Neutrophil (primary cell): Measurements from ENCODE around the gene KIF6.

Experiments used
- H3K27ac ChIP-seq: fragments of 200-600 bp; sonication (generic); 2 replicates; pipeline ENCODE4 v1.5.1; 2016; ENCODE audit warnings: mild to moderate bottlenecking, moderate library complexity
- H3K27me3 ChIP-seq: fragments of 200-600 bp; sonication (generic); 2 replicates; pipeline ENCODE4 v1.6.0; 2016; ENCODE audit warnings: mild to moderate bottlenecking
- H3K36me3 ChIP-seq: fragments of 200-600 bp; sonication (generic); 2 replicates; pipeline ENCODE4 v1.5.1; 2017
- H3K4me1 ChIP-seq, 2 experiments: fragments of 200-600 bp in 1 of 2; sonication (generic) in 1 of 2; 1 replicate in 1 of 2; 2 replicates in 1 of 2; pipeline versions ENCODE4 v1.5.1 to v1.6.1; 2013 to 2016; ENCODE audit warnings: low read depth in 1 of 2, low read length in 1 of 2, mild to moderate bottlenecking in 1 of 2, moderate library complexity in 1 of 2; ENCODE audit not compliant: control insufficient read depth in 1 of 2, insufficient read depth in 1 of 2
- H3K4me3 ChIP-seq, 2 experiments: fragments of 200-600 bp in 1 of 2; sonication (generic) in 1 of 2; 1 replicate in 1 of 2; 2 replicates in 1 of 2; pipeline ENCODE4 v1.5.1; 2013 to 2016; ENCODE audit warnings: low read depth in 1 of 2, low read length in 1 of 2, mild to moderate bottlenecking in 1 of 2, moderate library complexity in 1 of 2
- H3K9me3 ChIP-seq: fragments of 200-600 bp; sonication (generic); 2 replicates; pipeline ENCODE4 v1.5.1; 2016
- TF ChIP-seq, protein P1 (sequence below): fragments of 200-600 bp; sonication (generic); IDR thresholded peaks from 2 replicates; pipeline ENCODE4 v1.5.1; 2016; ENCODE audit warnings: antibody characterized with exemption

Gene KIF6

DNA sequence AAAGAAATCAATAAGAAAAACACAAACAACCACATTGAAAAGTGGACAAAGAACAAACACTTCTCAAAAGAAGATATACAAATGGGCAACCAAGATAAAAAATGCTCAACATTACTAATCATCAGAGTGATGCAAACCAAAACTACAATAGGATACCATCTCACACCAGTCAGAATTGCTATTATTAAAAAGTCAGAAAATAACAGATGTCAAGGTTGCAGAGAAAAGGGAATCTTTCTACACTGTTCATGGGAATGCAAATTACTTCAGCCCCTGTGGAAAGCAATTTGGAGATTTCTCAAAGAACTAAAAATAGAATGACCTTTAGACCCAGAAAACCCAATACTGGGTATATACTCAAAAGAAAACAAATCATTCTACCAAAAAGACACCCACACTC lies 29.8 kb downstream of the KIF6 start:
- no peak overlapping the region for H3K4me3 ChIP-seq
- H3K4me1 ChIP-seq, result no peaks in the 10 kb centered on the region
- no peaks in the 10 kb centered on the region for H3K9me3 ChIP-seq
- TF ChIP-seq, protein P1, sequence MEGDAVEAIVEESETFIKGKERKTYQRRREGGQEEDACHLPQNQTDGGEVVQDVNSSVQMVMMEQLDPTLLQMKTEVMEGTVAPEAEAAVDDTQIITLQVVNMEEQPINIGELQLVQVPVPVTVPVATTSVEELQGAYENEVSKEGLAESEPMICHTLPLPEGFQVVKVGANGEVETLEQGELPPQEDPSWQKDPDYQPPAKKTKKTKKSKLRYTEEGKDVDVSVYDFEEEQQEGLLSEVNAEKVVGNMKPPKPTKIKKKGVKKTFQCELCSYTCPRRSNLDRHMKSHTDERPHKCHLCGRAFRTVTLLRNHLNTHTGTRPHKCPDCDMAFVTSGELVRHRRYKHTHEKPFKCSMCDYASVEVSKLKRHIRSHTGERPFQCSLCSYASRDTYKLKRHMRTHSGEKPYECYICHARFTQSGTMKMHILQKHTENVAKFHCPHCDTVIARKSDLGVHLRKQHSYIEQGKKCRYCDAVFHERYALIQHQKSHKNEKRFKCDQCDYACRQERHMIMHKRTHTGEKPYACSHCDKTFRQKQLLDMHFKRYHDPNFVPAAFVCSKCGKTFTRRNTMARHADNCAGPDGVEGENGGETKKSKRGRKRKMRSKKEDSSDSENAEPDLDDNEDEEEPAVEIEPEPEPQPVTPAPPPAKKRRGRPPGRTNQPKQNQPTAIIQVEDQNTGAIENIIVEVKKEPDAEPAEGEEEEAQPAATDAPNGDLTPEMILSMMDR, result no peak
- H3K27ac ChIP-seq, result no peak overlapping the region
- H3K36me3 ChIP-seq, result no peaks in the 10 kb centered on the region
- H3K27me3 ChIP-seq, result peaks cover 16% of the 10 kb centered on the region

DNA sequence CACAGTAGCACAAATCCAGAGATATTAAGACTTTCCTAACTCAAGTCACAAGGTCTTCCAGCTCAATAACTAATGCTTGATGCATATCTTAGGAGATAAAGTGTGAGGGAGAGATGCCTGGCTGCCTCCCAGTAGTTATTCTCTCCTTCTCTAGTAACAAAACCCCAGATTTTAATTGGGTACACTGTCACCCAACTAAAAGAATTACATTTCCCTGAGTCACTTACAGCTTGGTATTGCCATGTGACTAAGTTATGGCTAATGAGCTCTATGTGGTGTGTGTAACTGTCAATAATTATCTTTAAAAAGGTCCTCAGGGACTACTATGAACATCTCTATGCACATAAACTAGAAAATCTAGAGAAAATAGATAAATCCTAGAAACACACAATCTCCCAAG lies 32.0 kb downstream of the KIF6 start:
- H3K27ac ChIP-seq, result no peak overlapping the region
- no peaks in the 10 kb centered on the region for H3K9me3 ChIP-seq
- H3K27me3 ChIP-seq, result peaks cover 22% of the 10 kb centered on the region
- TF ChIP-seq, protein P1, result no peak
- H3K4me3 ChIP-seq, result no peak overlapping the region
- no peaks in the 10 kb centered on the region for H3K36me3 ChIP-seq
- H3K4me1 ChIP-seq, result peaks cover 4 to 7% of the 10 kb centered on the region in 2 experiments

DNA sequence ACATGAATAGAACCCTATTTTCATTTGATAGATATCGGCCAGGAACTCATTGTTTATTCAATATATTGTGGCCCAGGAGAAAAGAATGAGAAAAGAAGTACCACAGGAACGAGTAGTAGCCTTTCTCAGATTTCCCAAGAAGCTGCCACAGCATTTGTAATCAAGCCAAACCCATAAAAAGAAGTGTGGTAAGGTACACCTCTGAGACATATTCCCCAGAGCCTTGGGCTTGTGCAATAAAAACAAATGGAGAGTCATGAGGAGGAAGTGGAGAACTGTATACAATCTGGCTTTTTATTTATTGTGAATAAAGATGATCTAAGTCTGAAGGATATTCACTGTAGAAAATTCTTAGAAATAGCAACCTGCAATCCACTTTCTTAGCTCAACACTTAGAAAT lies 36.7 kb downstream of the KIF6 start:
- Histone ChIP-seq H3K27me3 (peaks cover 29% of the 10 kb centered on the region), H3K9me3 (no peaks in the 10 kb centered on the region), H3K4me1 (peaks cover 8 to 21% of the 10 kb centered on the region in 2 experiments), H3K36me3 (no peaks in the 10 kb centered on the region), H3K4me3 (no peak overlapping the region), H3K27ac (no peak overlapping the region)
- TF ChIP-seq, protein P1, result no peak

DNA sequence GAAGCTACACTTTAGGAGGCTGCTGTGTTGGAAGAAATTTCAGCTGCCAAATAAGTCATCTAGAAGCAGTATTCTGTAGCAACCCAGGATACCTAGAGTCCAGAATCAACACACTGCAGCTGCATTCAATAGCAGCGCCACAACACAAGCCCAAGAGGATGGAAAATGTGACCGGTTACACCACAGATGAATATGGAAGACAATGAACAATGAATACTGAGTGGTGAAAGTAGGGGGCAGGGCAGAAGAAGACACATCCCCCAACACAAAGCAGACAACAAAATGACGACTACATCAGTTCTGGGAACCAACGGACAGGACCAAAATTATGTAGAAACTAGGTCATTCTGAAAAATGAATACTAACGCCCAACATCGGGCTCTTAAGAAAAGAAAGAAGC lies 38.2 kb downstream of the KIF6 start:
- TF ChIP-seq, protein P1, result no peak
- Histone ChIP-seq H3K9me3 (no peaks in the 10 kb centered on the region), H3K36me3 (no peaks in the 10 kb centered on the region), H3K4me3 (no peak overlapping the region), H3K27ac (no peak overlapping the region), H3K27me3 (peaks cover 34% of the 10 kb centered on the region), H3K4me1 (peaks cover 8 to 21% of the 10 kb centered on the region in 2 experiments)

DNA sequence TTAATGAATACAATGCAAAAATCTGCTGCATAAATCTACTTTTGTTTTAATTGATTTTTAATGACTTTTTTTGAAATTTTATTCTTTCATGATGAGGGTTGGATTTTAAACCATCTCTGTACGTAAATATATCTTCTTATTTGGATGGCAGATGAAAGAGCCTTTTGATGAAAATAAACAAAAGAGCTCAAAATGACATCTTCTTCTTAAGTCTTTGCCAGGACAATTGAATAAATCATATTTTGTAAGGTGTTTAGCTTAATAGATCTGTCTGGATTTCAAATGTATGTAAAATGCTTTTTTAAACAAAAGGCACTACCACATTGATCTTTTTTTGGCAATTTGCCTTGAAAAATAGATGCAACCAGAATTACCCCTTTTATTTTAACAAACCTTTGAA lies 39.3 kb downstream of the KIF6 start:
- TF ChIP-seq, protein P1, result no peak

DNA sequence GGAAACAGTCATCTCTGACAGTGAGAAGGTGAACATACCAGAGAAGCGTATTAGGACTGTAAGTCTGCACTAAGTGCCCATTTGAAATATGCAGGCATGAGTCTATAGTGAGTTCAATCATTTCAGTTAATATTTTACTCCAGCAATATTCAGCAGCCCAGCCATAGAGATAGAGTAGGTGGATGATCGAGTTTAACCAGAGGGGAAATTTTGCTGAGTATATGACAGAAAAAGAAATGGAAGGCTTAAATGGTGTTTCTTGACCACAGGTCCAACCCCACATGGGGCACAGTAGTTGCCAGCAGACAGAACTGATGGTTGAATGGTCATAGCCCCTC lies 39.8 kb downstream of the KIF6 start:
- Histone ChIP-seq H3K36me3 (no peaks in the 10 kb centered on the region), H3K27me3 (peaks cover 30% of the 10 kb centered on the region), H3K4me1 (peaks cover 8 to 21% of the 10 kb centered on the region in 2 experiments), H3K4me3 (no peak overlapping the region), H3K27ac (no peak overlapping the region), H3K9me3 (no peaks in the 10 kb centered on the region)
- TF ChIP-seq, protein P1, result no peak

More for the DNA sequence above, 39.3 kb downstream of the KIF6 start:
- Histone ChIP-seq H3K4me1 (peaks cover 8 to 21% of the 10 kb centered on the region in 2 experiments), H3K27me3 (peaks cover 31% of the 10 kb centered on the region), H3K27ac (no peak overlapping the region), H3K36me3 (no peaks in the 10 kb centered on the region), H3K4me3 (no peak overlapping the region), H3K9me3 (no peaks in the 10 kb centered on the region)
